Pancreas (tissue), 10 donors: Measurements from ENCODE around the gene ATXN7L3. TPM values are rescaled to one million over a fixed set of nuclear protein-coding genes. Genes with fewer than 3 reads are reported as not detected.
"Not testable (repeated sequence)": the region's sequence is repeated elsewhere in the genome, so short reads cannot be mapped to it uniquely, and the experiment has no call there.

Source experiments
- ATAC-seq, 4 donors: fragments of 200-7000 bp; cut with Tn5 transposase; one replicate each; pipeline versions ENCODE4 v1.8.0 to v1.9.1; 2020; ENCODE audit warnings: mild to moderate bottlenecking in 4 of 4, moderate library complexity in 4 of 4
- DNase-seq, 6 donors: peaks; one replicate each; pipeline ENCODE4 v3.0.0-alpha.2; 2020
- FAIRE-seq: peaks from 2 replicates; lab custom pipeline; 2012; peaks lifted over from hg19 to GRCh38; lab: Jason Lieb, UNC
- H3K27ac ChIP-seq, 4 donors: fragments of 200-600 bp; sonication (generic); 1 replicate in 3 of 4; 2 replicates in 1 of 4; pipeline versions ENCODE4 v1.5.0 to v1.8.0; 2020
- H3K27me3 ChIP-seq, 4 donors: fragments of 200-600 bp; one replicate each; pipeline ENCODE4 v1.8.0; 2021
- H3K36me3 ChIP-seq, 3 donors: fragments of 200-600 bp; sonication (generic) in 1 of 3; one replicate each; pipeline versions ENCODE4 v1.5.0 to v1.8.0; 2020 to 2021
- H3K4me1 ChIP-seq, 3 donors: fragments of 200-600 bp; one replicate each; pipeline ENCODE4 v1.8.0; 2021
- H3K4me3 ChIP-seq, 4 donors: fragments of 200-600 bp; sonication (generic) in 2 of 4; one replicate each; pipeline versions ENCODE4 v1.5.0 to v1.8.0; 2020 to 2021
- H3K9me3 ChIP-seq, 4 donors: fragments of 200-600 bp; one replicate each; pipeline ENCODE4 v1.8.0; 2021
- CTCF ChIP-seq, 4 donors: fragments of 200-600 bp; sonication (generic) in 3 of 4; IDR thresholded peaks; one replicate each; pipeline versions ENCODE4 v1.5.0 to v1.8.0; 2021; ENCODE audit warnings: antibody characterized with exemption in 4 of 4
- whole genome bisulfite sequencing, 2 donors: extraction: QIAGEN DNeasy Blood & Tissue Kit; methylation state at CpG; one replicate each; pipeline ENCODE4 v1.1.7; 2013; 5-methylcytosine and 5-hydroxymethylcytosine counted together
- intact Hi-C, 3 donors: fragments of 100-400 bp; cut with DNase I; formaldehyde crosslinking; loops; one replicate each; pipeline versions ENCODE4 v1.11.1 to v1.14.2; 2022
- polyA plus RNA-seq, 2 donors: library from polyadenylated mRNA; stranded (reverse); fragments of 200-250 nt; gene quantifications; one replicate each; pipeline ENCODE4 v1.2.3, GENCODE V29; 2013
- total RNA-seq, 6 donors: library from RNA; stranded (reverse); fragmentation: NEBNext Ultra II Directional in 4 of 6; extraction: Animal tissue kit (Norgen Biotek cat#: 25700) in 4 of 6; gene quantifications; one replicate each; pipeline versions ENCODE4 v1.2.1 to v1.2.4, GENCODE V29; 2021 to 2023
- donor health status: healthy with polysubstance abuse.
- donor health status: DM: no; HTN: no; CAD: no; lungs with moderate emphysema.
- donor health status: DM: no; HTN: no; CAD: no.
- donor health status: control.
- donor health status: control.
- donor health status: Bipolar disorder and iron deficiency.
- donor health status: DM: yes; HTN: yes; CAD: no.
- donor health status: DM: no; HTN: no; CAD: no.
- donor health status: DM: no; HTN: no; CAD: no.
- donor health status: DM: yes; HTN: yes; CAD: no.

Gene ATXN7L3
- 10 to 100 TPM; 21.1 to 38.0 (median 24.5) TPM for total RNA-seq
- 10 to 100 TPM; 29.8 to 32.0 TPM for polyA plus RNA-seq

- peaks cover 3 to 5% (median 3%) of the 10 kb centered on the region in 3 donors for H3K36me3 ChIP-seq
- no peaks in the 10 kb centered on the region for H3K27me3 ChIP-seq
- peak within 1 kb of the TSS; percentile 83 to 93 (median 91) for H3K27ac ChIP-seq
- no peak for TF ChIP-seq CTCF (IDR thresholded peaks at IDR 0.05)
- H3K9me3 ChIP-seq, result no peaks in the 10 kb centered on the region
- H3K4me1 ChIP-seq, result peaks cover 3 to 11% (median 6%) of the 10 kb centered on the region in 3 donors
- DNase-seq, result peak; percentile 97 to 100 (median 100)
- ATAC-seq, result peak; percentile 91 to 95 (median 92)
- H3K4me3 ChIP-seq, result peak within 1 kb of the TSS; percentile 87 to 93 (median 91)
- intact Hi-C loops, result no loop called here
- 0 to 1% methylated on average over 26 to 120 of the region's 126 CpGs for WGBS, 2 donors
- no peak for FAIRE-seq
Observed at GRCh38 chr17:44199553-44200477, at the start of gene ATXN7L3. Gene ATXN7L3, minus strand, starts transcription at chr17:44199884. Its CDS starts 1,814 bp downstream, at chr17:44198070.

GRCh38 chr17:44247876-44248736 is 48.4 kb upstream of the ATXN7L3 start:
- Histone ChIP-seq H3K36me3 (no peaks in the 10 kb centered on the region), H3K9me3 (no peaks in the 10 kb centered on the region), H3K27me3 (no peaks in the 10 kb centered on the region), H3K4me3 (no peak overlapping the region), H3K27ac (no peak overlapping the region), H3K4me1 (no peaks in the 10 kb centered on the region)
- DNase-seq (no peak), ATAC-seq (no peak), FAIRE-seq (no peak)
- TF ChIP-seq CTCF (IDR thresholded peaks at IDR 0.05), result no peak
- WGBS, 2 donors, result 68 to 72% methylated on average over 10 of the region's 10 CpGs
- intact Hi-C loops, result no loop called here

- Histone ChIP-seq H3K27me3 (no peaks in the 10 kb centered on the region), H3K27ac (no peak overlapping the region), H3K36me3 (no peaks in the 10 kb centered on the region), H3K4me1 (no peaks in the 10 kb centered on the region), H3K9me3 (no peaks in the 10 kb centered on the region), H3K4me3 (no peak overlapping the region)
- no peak for TF ChIP-seq CTCF (IDR thresholded peaks at IDR 0.05)
- WGBS, 2 donors, result 48 to 63% methylated on average over 7 of the region's 7 CpGs
- intact Hi-C loops, result no loop called here
- DNase-seq, result no peak
- no peak for ATAC-seq
- no peak for FAIRE-seq
Observed at GRCh38 chr17:44247440-44247841, 47.8 kb upstream of the ATXN7L3 start.

- Histone ChIP-seq H3K27ac (no peak overlapping the region), H3K27me3 (no peaks in the 10 kb centered on the region), H3K9me3 (no peaks in the 10 kb centered on the region), H3K4me3 (no peak overlapping the region), H3K36me3 (no peaks in the 10 kb centered on the region), H3K4me1 (no peaks in the 10 kb centered on the region)
- no peak for DNase-seq
- peak in 1 of 4 donors; percentile 58 for ATAC-seq
- no peak for FAIRE-seq
- intact Hi-C loops, result no loop called here
- no peak for TF ChIP-seq CTCF (IDR thresholded peaks at IDR 0.05)
- WGBS, 2 donors, result 66 to 76% methylated on average over 6 of the region's 6 CpGs
Observed at GRCh38 chr17:44241106-44241624, 41.5 kb upstream of the ATXN7L3 start.

- intact Hi-C loops, H3K4me1 ChIP-seq, H3K27ac ChIP-seq, H3K27me3 ChIP-seq, H3K4me3 ChIP-seq, FAIRE-seq, H3K9me3 ChIP-seq, ATAC-seq, H3K36me3 ChIP-seq, DNase-seq: not testable (repeated sequence)
- WGBS, 2 donors, result 89 to 90% methylated on average over 11 to 22 of the region's 28 CpGs
Observed at GRCh38 chr17:44237886-44238285, 38.2 kb upstream of the ATXN7L3 start.
